HG03060 (cell line): Measurements from ENCODE around the gene COL4A1.

Experiments used
- ATAC-seq: cut with Tn5 transposase; IDR thresholded peaks from one replicate; pipeline ENCODE4 v1.9.1; 2021; ENCODE audit warnings: low read depth, moderate number of reproducible peaks; ENCODE audit not compliant: unreplicated experiment

COL4A1 gene

DNA sequence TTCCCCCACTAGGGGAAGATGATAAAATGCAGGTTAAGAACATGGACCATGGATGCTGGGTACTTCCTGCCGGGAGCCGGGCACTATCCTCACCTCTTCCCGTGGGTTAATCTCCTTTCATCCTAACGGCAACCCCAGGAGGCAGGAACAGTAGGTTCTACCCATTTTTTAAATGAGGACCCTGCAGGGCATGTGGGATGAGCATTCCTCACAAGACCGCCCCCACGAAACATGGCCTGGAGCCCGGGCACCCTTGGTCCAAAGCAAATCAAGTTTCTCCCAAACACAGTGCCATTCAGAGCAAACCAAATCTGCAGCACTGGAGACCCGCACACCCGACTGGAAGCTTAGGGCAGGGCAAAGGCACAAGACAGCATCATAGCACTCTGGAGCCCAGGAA is 35.5 kb upstream of the COL4A1 start:
- no peak for ATAC-seq

DNA sequence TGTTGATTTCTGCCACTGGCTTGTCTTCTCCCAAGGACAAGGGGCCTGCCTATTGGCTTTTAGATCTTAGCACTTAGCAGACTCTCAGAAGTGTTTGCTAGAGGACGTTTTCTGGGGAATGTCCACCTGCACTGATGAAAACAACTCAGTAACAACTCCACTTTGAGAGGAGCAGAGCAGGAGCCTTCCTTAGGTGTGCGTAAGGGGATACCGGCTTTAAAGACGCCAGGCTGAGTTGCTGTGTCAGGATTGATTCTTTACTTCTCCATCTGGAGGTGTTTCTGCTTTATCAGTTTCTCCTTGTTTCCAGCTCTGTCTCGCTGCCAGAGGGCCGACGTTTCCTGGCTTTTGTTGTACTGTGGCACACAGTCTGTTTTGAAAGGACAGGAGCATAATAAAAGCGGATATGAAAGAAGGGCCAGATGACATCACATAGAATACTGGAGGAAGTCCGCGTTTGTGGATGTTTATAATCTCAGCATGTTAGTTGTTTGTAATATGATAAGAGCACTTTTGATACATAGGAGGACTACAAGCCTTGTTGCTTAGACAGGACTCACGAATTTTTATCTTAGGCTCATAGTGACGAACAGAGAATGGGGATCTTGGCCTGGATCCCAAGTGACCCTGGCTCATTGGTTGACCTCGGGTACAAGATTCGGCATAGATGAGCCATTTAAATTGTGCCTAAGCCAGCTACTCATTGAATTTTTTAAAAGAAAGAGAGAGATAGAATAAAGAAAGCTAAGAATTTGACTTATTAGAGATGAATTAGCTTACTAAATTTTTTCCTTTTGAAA is 34.7 kb upstream of the COL4A1 start:
- no peak for ATAC-seq

DNA sequence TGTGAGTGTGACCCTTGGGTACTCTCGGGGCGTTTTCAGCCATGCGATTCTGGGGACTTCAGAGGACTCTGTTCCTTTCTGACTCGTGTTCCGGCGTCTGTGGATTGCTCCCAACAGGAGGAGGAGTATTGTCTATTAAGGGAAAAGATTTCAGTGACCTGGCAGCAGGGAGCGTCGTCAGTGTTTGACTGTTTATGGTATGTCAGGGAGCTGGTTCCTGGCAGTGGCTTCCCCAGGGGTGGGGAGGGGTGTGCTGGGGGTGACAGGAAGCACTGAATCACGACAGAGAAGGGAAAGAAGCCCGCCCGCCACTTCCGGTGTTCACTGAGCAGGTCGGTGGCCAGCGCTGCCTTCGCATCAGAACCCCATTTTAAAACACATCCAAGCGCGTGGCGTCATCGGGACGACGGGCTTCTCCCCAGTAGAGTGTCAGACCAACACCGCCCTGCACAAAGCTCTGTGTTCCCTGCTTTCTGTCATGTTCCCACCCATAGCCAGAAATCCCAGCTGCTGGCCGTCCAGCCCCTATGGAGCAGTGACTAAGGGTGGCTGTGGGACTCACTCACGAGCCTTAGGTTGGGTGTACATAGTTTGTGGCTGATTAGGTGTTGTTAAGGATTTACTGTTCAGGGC is 34.0 kb upstream of the COL4A1 start:
- ATAC-seq, result no peak

DNA sequence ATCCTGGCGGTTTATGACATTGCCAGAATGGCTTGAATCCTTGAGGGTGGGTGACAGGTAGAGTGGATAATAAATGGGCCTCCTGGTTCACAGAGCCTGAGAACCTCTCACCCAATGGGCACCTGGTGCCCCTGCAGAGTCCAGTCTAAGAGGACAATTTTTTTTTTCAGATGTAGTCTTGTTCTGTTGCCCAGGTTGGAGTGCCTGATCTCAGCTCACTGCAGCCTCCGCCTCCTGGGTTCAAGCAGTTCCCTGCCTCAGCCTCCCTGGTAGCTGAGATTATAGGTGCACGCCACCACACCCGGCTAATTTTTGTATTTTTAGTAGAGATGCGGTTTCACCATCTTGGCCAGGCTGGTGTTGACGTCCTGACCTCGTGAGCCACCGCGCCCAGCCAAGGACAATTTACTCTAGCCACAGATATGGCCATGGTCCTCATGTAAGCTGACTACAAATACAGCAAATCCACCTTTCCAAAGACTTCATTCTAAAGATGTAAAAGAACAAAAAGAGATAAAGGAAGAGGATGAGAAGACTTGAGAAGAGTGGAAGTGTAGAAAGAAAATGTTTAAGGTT is 33.1 kb upstream of the COL4A1 start:
- ATAC-seq, result no peak

DNA sequence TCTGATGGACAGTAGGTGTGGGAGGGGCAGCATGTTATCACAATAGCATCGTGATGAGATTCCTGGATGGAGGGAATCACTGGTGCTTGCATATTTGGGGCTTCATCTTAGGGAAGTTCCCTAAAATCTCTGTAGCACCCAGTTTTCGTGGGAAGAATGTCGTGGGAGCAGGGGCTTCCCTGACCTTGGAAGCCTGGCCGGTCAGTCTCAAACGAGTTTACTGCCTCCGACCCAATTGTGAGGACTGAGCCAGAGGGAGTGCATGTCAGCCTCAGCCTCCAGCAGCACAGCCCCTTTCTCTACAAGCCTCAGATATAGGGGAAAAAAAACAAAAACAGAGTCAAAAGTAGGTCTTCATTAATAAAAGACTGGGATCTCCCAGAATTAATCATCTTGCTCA is 32.3 kb upstream of the COL4A1 start:
- ATAC-seq, result no peak

DNA sequence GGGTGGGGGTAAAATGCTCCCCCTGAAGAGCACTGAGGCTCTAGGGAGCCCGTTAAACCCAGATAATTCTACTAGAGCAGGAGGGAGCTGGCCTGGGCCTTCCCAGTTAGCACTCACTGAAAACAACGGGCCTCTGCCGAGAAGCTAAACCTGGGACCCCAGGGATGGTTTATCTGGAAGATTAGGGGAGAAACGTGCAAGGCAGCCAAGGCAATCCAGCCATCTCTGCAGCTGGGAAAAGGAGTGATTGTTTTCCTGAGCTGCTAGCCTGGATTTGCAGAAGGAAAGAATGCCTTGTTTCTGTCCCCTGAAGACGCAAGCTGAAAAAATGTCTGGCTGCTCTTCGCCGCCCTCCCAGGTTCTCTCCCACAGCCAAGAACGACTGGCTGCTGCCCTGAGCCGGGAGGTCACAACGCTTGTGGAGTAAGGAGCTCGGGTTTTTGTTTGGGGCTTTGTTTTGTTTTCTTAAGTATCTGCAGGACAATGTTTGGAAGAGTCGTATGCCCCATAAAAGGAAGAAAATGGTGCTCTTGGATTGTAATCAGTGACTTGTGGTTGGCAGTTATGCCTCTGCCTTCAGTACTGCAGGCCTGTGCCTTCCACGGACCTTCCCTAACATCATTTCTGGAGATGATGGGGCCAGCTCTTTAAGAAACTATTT is 31.6 kb upstream of the COL4A1 start:
- ATAC-seq, result no peak

DNA sequence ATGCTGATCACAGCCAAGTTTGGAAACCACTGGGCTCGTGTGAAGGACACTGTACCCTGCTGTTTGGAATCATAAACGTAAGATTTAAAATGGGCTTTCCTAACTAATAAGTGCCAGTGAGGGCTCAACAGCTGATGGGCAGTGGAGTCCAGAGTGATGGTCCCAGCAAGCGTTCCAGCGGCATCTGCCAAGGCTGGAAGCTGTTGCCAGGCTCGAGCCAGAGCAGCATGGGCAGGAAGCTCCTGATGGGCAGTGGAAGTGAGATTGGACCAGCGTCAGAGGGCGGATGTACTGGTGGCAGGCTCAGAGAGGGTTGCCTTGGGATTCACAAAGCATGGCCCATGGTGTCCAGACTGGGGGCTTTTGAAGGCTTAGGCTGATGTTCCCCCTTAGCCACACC is 30.3 kb upstream of the COL4A1 start:
- no peak for ATAC-seq

DNA sequence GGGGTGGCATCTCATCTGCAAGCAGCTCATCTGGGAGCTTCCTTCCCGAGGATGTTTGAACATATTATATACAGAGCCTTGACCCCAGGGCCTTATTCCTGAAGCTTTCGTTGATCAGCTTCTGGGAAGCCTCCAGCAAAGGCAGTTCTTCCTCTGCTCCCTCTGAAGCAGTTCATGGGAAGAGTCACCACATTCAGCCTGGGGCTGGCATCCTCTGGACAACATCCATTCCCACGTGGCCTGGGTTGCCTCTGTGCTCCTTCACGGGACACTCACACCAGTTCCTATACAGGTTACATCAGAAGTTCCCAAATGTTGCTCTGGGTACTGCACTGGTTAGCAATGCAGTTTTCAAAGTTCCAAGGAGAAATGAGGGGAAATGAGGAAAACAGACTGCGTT is 29.7 kb upstream of the COL4A1 start:
- no peak for ATAC-seq

DNA sequence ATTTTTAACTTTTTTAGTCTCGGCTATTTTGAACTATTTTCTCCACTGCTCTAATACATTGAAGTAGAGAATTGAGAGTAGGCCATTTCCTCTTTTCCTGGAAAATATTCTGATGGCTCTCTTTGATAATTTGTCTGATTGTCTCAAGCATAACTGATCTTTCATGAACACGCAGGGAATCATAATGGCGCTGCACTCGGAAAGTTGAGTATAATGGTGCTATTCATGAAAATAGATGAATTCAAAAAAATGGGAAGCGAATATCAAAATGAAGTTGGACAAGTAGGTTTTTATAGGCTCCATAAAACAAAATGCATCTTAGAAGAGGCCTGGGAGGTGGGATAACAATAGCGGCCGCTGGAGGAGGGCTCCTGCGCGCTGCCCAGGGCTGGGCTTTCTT is 29.2 kb upstream of the COL4A1 start:
- ATAC-seq, result no peak

DNA sequence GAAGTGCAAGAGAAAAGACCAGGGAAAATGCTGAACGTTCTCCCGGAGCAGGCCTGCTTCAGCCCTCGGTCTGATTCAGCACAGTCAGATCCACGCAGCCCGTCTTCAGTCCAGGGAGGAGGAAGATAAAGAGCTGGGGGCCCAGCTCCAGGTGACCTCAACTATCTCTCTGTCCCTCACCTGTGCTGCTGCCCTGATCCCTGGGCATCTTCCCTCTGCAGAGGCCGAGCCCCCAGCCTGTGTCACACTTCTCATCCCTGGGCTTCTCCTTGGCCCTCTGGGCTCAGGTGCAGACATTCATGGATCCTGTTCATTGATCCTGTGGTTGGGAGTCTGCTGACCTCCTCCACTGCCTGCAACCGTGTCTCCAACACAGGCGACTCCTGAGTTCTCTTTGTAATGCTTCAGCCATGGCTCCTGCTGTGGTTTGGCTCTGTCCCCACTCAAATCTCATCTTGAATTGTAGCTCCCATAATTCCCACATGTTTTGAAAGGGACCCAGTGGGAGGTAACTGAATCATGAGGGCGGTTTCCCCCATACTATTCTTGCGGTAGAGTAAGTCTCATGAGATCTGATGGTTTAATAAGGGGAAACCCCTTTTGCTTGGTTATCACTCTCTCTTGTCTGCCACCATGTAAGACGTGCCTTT is 28.0 kb upstream of the COL4A1 start:
- ATAC-seq, result no peak

DNA sequence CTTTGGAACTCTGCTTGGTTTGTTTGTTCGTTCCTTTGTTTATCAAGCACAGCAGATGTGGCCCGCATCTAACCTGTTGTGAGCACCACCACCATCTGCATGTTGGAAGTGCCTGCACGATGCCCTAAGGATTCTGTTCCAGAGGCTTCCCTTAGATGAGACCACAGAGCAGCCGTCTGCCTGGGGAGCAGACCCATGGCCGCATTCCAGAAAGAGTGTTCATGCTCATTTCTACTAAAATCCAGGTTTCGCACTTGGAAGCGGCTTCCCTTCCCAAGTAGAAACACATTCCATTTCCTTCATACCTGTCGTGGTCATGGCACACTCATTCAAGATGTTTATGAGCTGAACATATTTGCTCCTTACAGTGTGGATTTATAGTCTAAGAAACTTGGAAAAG is 27.3 kb upstream of the COL4A1 start:
- ATAC-seq, result no peak

DNA sequence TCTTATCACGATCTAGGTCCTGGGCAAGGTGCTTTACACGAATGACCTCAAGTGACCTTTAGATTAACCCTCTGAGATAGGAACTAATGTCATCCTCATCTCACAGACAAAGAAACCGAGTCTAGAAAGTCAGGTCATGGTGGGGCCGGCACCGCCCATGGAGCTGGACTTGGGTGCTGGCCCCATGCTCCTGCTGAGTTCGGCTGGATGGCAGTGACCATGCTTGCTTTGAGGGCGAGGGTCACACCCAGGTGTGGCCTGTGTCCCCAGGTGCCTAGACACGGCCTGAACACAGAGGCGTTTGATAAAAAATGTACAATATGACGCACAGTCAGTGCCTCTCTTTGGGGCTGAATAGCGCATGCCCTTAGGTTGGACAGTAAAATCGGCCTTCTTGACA is 26.9 kb upstream of the COL4A1 start:
- no peak for ATAC-seq

DNA sequence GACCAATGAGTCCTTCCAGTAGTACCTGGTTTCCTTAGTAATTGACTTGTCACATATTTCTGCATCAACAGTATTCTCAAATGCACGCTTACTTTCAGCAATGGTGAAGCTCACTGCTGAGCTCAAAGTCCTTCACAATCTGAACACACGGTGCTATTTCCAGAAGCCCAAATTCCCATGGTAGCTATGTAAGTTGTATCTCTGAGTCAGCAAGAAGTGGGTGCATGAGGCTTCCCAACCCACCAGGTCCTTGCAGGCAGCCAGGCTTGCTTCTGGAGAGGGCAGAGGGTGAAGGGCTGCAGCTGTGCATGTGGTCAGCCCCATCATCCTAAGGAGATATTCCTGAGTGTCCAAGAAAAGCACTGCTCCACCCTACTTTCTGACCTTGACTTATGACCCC is 25.8 kb upstream of the COL4A1 start:
- no peak for ATAC-seq

DNA sequence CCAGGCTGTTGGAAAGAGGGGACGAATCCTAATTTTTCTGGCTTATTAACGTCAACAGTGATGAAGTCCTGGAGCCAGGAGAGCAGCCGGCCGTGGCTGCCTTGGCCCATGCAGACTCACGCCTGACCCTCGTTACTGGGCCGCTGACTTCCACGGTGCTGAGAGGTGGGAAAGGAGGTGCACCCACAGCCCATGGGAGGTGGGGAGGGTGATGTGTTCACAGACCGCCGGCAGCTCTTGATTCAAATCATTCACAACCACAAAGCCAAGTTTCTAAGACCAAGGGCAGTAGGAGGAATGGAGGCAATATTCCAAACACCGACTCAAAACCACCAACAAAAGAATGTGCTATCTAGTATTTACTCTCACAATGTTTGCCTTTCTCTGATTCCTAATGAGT is 24.4 kb upstream of the COL4A1 start:
- no peak for ATAC-seq

DNA sequence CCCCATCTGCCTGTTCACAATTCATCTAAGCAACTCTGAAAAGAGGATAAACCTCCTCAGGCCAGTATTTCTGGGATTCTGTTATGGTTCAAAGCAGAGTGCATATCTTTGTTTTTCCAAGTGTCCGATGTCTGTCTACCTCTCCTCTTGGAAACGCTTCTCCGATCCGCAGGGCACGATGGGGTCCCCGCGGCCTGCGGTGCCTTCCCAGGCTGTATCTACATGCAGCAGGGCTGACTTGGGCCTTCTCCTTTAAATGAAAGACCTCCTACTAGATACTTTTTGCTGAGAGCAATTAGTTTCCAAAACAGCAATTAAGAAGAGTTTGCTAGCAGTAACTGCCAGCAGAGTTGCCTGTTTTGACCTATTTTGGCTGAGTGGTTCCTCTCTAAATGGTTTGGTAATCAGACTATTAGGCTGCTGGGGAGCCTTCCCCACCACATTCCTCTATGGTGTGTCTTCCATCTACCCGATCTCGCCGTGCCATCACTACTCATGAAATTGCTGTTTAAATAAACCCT is 23.6 kb upstream of the COL4A1 start:
- ATAC-seq, result no peak

DNA sequence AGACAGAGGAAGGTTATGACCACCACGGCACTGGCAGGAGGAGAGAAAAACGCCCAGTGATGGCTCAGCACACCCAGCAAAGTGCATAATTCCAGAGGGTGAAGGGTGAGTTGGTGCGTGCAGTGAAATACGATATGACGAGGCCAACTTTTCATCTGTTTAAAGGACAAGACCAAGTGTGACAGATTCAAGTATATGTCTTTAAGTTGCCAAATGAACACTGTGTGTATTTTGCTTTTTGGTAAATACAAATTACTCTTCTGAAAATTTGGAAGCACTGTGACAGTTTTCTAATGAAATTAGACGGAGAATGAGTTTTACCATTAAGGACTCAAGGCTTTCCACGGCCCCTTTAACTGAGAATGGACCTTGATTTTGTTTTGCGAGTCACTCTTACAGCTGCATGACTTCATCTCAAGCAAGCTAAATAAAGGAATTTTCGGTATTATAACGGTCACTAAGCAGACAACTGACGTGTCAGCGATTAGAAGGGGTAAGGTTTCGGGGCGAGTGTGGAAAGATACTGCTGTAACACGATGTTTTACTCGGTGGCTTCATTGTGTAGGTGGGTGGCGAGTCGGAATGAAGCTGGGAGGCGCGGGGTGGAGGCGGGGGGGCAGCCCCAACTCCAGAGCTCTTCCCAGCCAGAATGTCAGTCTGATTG is 23.0 kb upstream of the COL4A1 start:
- ATAC-seq, result no peak

DNA sequence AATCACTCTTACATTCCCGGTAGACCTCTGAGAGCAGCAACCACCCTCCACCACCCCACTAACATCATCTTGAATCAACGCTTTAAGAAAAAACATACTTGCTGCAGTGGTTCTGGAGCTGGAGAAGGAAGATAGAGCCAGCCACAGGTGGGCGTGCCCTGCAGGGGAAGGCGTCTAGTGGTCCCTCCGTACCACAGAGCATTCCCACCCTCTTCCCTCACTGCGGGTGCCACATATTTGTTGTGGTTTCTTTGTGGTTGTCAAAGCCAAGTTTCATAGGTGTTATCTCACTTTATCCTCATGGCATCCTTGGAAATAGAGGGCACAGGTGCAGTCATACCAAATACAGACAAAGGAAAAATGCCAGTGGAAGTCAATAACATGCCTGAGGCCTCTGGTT is 22.3 kb upstream of the COL4A1 start:
- ATAC-seq, result no peak

DNA sequence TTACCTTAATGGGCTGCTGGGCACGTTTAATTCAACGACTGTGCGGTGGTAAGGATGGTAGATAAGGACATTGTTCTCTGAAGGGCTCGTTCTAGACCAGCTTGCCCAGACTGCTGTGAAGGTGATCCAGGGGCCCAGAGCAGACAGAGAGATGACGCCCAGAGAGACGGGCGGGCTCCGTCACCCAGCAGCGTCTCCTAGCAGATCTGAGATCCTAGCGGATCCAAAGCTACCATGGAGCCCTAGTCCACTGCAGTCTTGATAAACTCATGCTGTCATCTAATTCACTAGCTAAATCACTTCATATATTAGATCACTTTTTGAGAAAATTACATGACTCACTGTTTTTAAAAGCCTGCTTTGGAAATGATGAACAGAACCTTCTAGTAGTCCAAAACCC is 21.6 kb upstream of the COL4A1 start:
- no peak for ATAC-seq

DNA sequence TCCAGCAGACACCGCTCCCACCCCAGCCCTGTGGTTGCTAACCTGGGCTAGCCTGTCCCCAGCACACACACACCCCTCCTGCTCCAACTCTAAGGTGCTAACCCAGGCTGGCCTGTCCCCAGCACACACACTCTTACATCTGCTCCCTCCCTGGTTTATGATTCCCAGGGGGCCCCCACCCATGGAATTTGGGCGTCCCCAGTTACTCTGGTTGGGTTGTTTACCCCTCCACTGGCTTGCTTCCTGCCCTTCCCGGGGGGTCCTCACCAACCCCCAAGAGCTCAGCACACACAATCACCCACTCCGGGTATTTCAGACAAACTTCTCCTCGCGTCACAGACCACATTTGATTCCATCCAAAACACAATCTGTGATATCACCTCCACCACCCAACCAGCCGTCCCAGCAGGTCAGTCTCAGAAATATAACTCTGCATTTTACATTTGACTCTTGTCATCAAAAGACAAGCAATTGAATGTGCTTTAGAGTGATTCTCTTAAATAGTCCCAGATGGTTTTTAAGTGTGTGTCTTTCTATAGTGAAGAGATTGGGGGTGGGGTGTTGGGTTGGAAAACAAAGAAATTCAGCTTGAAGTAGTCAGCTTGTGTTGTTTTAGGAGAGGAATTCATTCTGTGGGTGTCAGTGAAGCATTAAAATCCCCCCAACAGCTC is 20.2 kb upstream of the COL4A1 start:
- ATAC-seq, result no peak
